K562 (cell line): ENCODE measurements around the gene FAM117A. TPM values are rescaled to one million over a fixed set of nuclear protein-coding genes. Genes with fewer than 3 reads are reported as not detected.

Experiments
- ATAC-seq: fragments of 200-7000 bp; cut with Tn5 transposase; 3 replicates; pipeline ENCODE4 v1.9.1; 2020; ENCODE audit warnings: moderate library complexity
- BruUV-seq: library from RNA; stranded (reverse); fragments of 400-500 nt; replicated peaks from 2 replicates; lab custom pipeline; 2021; lab: Mats Ljungman, UMichigan
- CTCF ChIA-PET: fragments of 300-600 bp; formaldehyde crosslinking; extraction: SDS; loops from one replicate; lab custom pipeline; 2021; ENCODE audit warnings: low intra/inter-chr PET ratio; lab: Yijun Ruan, JAX
- POLR2A ChIA-PET: fragments of 300-600, 350-650 bp; sonication (Branson Sonifier 250); formaldehyde crosslinking; extraction: SDS; loops from one replicate; lab custom pipeline; 2021; ENCODE audit warnings: antibody characterized with exemption, inconsistent platforms; lab: Yijun Ruan, JAX
- DNase-seq, 4 experiments: peaks; one replicate each; pipeline versions ENCODE4 v3.0.0 to v3.0.0-alpha.2; 2011 to 2018; ENCODE audit warnings: low spot score in 3 of 4, mixed read lengths in 3 of 4; ENCODE audit errors: extremely low read depth in 1 of 4
- FAIRE-seq: peaks from 2 replicates; lab custom pipeline; 2011; peaks lifted over from hg19 to GRCh38; lab: Jason Lieb, UNC
- H2AFZ ChIP-seq: 2 replicates; pipeline ENCODE4 v1.6.0; 2011; ENCODE audit warnings: low read depth, low read length, control low read depth, inconsistent platforms
- H3K27ac ChIP-seq: fragments of 200-600 bp; 3 replicates; pipeline ENCODE4 v1.8.0; 2011; ENCODE audit warnings: low read depth, mild to moderate bottlenecking, control low read depth, inconsistent platforms, low read length, moderate library complexity, mixed read lengths; ENCODE audit errors: extremely low read depth
- H3K27me3 ChIP-seq, 2 experiments: fragments of 300-600 bp in 1 of 2; 2 replicates in 1 of 2; 3 replicates in 1 of 2; pipeline versions ENCODE4 v1.6.0 to v1.8.0; 2011; ENCODE audit warnings: inconsistent platforms in 2 of 2, low read length in 2 of 2, mild to moderate bottlenecking in 1 of 2, mixed read lengths in 1 of 2, moderate library complexity in 1 of 2; ENCODE audit not compliant: control insufficient read depth in 2 of 2, insufficient read depth in 2 of 2
- H3K36me3 ChIP-seq: fragments of 300-600 bp; 3 replicates; pipeline ENCODE4 v1.8.0; 2011; ENCODE audit warnings: mild to moderate bottlenecking, low read length, inconsistent platforms; ENCODE audit not compliant: control insufficient read depth, insufficient read depth
- H3K4me1 ChIP-seq, 2 experiments: fragments of 200-600 bp in 1 of 2; replicated peaks in 1 of 2; 2 replicates in 1 of 2; 3 replicates in 1 of 2; pipeline versions ENCODE4 v1.5.1 to v1.8.0; 2011; ENCODE audit warnings: inconsistent platforms in 2 of 2, low read length in 2 of 2, mild to moderate bottlenecking in 1 of 2, mixed read lengths in 1 of 2, moderate library complexity in 1 of 2; ENCODE audit not compliant: control insufficient read depth in 2 of 2, insufficient read depth in 2 of 2
- H3K4me2 ChIP-seq: 2 replicates; pipeline ENCODE4 v1.6.1; 2011; ENCODE audit warnings: low read length, control low read depth, inconsistent platforms, mixed read lengths; ENCODE audit not compliant: insufficient read depth
- H3K4me3 ChIP-seq: fragments of 200-600 bp; sonication (generic), shearing (Covaris generic); 2 replicates; pipeline ENCODE4 v1.5.1; 2016; ENCODE audit warnings: control low read depth, inconsistent platforms
- H3K79me2 ChIP-seq: fragments of 200-600 bp; 3 replicates; pipeline ENCODE4 v1.8.0; 2011; ENCODE audit warnings: low read length, inconsistent platforms; ENCODE audit not compliant: control insufficient read depth, insufficient read depth
- H3K9ac ChIP-seq, 2 experiments: 2 replicates each; pipeline versions ENCODE4 v1.6.0 to v1.6.1; 2011; ENCODE audit warnings: low read depth in 2 of 2, low read length in 2 of 2, control low read depth in 1 of 2, inconsistent platforms in 1 of 2, mild to moderate bottlenecking in 1 of 2, mixed read lengths in 1 of 2; ENCODE audit not compliant: insufficient read depth in 1 of 2
- H3K9me1 ChIP-seq: one replicate; pipeline ENCODE4 v1.6.0; 2011; ENCODE audit warnings: inconsistent platforms, mild to moderate bottlenecking, low read length, moderate library complexity; ENCODE audit not compliant: control insufficient read depth, insufficient read depth
- H3K9me3 ChIP-seq: replicated peaks from 2 replicates; pipeline ENCODE4 v1.5.1; 2011; ENCODE audit warnings: low read depth, low read length, inconsistent platforms; ENCODE audit not compliant: control insufficient read depth, insufficient read depth
- H4K20me1 ChIP-seq: replicated peaks from 2 replicates; pipeline ENCODE4 v1.6.1; 2011; ENCODE audit warnings: low read length, inconsistent platforms, mixed read lengths; ENCODE audit not compliant: control insufficient read depth, insufficient read depth
- ARID3B ChIP-seq: fragments of 250-450 bp; sonication (Bioruptor Pico); IDR thresholded peaks from 2 replicates; pipeline ENCODE4 v1.4.0; 2020; ENCODE audit warnings: borderline replicate concordance
- CREB1 ChIP-seq, 2 experiments: sonication (generic) in 1 of 2; formaldehyde crosslinking in 1 of 2; IDR thresholded peaks; 2 replicates each; pipeline versions ENCODE4 v1.6.1 to v1.8.0; 2012 to 2022; ENCODE audit warnings: inconsistent platforms in 1 of 2, mild to moderate bottlenecking in 1 of 2, missing genetic modification reagents in 1 of 2, moderate library complexity in 1 of 2
- EGR1 ChIP-seq: fragments of 450-650 bp; conservative IDR thresholded peaks from 2 replicates; pipeline ENCODE4 v1.6.1; 2017; ENCODE audit warnings: mild to moderate bottlenecking
- HNRNPH1 ChIP-seq: fragments of 200-400 bp; formaldehyde crosslinking; optimal IDR thresholded peaks from 2 replicates; pipeline ENCODE3; 2017; ENCODE audit warnings: low read depth, mild to moderate bottlenecking, low read length, moderate library complexity
- KAT8 ChIP-seq: fragments of 450-650 bp; IDR thresholded peaks from 2 replicates; pipeline ENCODE4 v1.6.1; 2016; ENCODE audit warnings: low read depth, mild to moderate bottlenecking
- NCOA2 ChIP-seq, 2 experiments: fragments of 450-650 bp; IDR thresholded peaks; 2 replicates each; pipeline ENCODE4 v1.6.1; 2018; ENCODE audit warnings: mild to moderate bottlenecking in 2 of 2, moderate library complexity in 1 of 2; ENCODE audit not compliant: partially characterized antibody in 2 of 2
- PYGO2 ChIP-seq: fragments of 450-650 bp; IDR thresholded peaks from 2 replicates; pipeline ENCODE4 v1.6.1; 2016; ENCODE audit warnings: mild to moderate bottlenecking, missing genetic modification characterization, moderate library complexity, missing compliant biosample characterization
- SRSF9 ChIP-seq: fragments of 200-400 bp; formaldehyde crosslinking; IDR thresholded peaks from 2 replicates; pipeline ENCODE4 v1.6.1; 2017; ENCODE audit warnings: low read depth, low read length, borderline replicate concordance
- VEZF1 ChIP-seq: fragments of 200-800 bp; sonication (Bioruptor generic); IDR thresholded peaks from 2 replicates; pipeline ENCODE4 v1.6.1; 2017; ENCODE audit warnings: missing genetic modification characterization, missing compliant biosample characterization
- ZBTB43 ChIP-seq: sonication (generic); formaldehyde crosslinking; IDR thresholded peaks from 2 replicates; pipeline ENCODE4 v1.8.0; 2023; ENCODE audit warnings: mild to moderate bottlenecking, missing genetic modification reagents
- ZNF140 ChIP-seq: fragments of 250-450 bp; sonication (Bioruptor Pico); IDR thresholded peaks from 2 replicates; pipeline ENCODE4 v1.8.0; 2021; ENCODE audit warnings: moderate library complexity, mild to moderate bottlenecking, inconsistent platforms
- ZNF740 ChIP-seq, 3 experiments: fragments of 200-800 bp in 1 of 3; sonication (Bioruptor generic) in 1 of 3; sonication (generic) in 1 of 3; formaldehyde crosslinking in 1 of 3; IDR thresholded peaks; 2 replicates each; pipeline versions ENCODE4 v1.6.1 to v1.8.0; 2016 to 2022; ENCODE audit warnings: mild to moderate bottlenecking in 2 of 3, missing compliant biosample characterization in 2 of 3, missing genetic modification characterization in 2 of 3, missing genetic modification reagents in 1 of 3
- ZSCAN29 ChIP-seq: fragments of 450-650 bp; IDR thresholded peaks from 2 replicates; pipeline ENCODE4 v1.6.1; 2017
- ZZZ3 ChIP-seq: fragments of 450-650 bp; IDR thresholded peaks from 2 replicates; pipeline ENCODE4 v1.6.1; 2016; ENCODE audit warnings: antibody characterized with exemption, mild to moderate bottlenecking, moderate library complexity
- WGBS: fragments of 100-300 bp; shearing (Covaris generic); methylation state at CpG from one replicate; pipeline ENCODE4 v1.1.6; 2016; ENCODE audit warnings: low coverage, mixed read lengths; ENCODE audit not compliant: insufficient coverage; ENCODE audit errors: missing lambda C conversion rate; 5-methylcytosine and 5-hydroxymethylcytosine counted together
- in situ Hi-C: fragments of 300-500 bp; cut with MboI; formaldehyde crosslinking; loops from 4 replicates; pipeline ENCODE4 v1.15.0; 2018; ENCODE audit warnings: inconsistent platforms, mixed read lengths
- intact Hi-C: fragments of 100-400 bp; cut with micrococcal nuclease; formaldehyde crosslinking; loops from 2 replicates; pipeline ENCODE4 v1.14.2; 2022
- polyA plus RNA-seq, 8 experiments: library from polyadenylated mRNA; depleted of rRNA in 4 of 8; stranded (reverse) in 5 of 8; unstranded in 3 of 8; fragments of >200 nt; fragmentation: Nextera tagmentation in 2 of 8; fragmentation: Illumina TruSeq in 1 of 8; extraction: Ambion mirVana in 2 of 8; extraction: Trizol in 1 of 8; gene quantifications; 2 replicates each; pipeline versions ENCODE4 v1.2.1 to v1.2.3, GENCODE V29; 2011 to 2014; ENCODE audit warnings: inconsistent platforms in 1 of 8, missing spikeins in 1 of 8
- total RNA-seq, 7 experiments: library from RNA; depleted of rRNA in 6 of 7; stranded (reverse); fragments of >200 nt in 6 of 7; fragmentation: Illumina TruSeq in 2 of 7; extraction: Trizol in 2 of 7; gene quantifications; 2 replicates each; pipeline versions ENCODE4 v1.2.1 to v1.2.3, GENCODE V29; 2011 to 2021; ENCODE audit warnings: low replicate concordance in 1 of 7

The FAM117A gene
- total and polyA plus RNA-seq, 9 of the 15 experiments (the other 6 are each of a cell fraction or from before 2014, with no cell fraction given) = 3.1 to 79.7 (median 36.6) TPM

DNA sequence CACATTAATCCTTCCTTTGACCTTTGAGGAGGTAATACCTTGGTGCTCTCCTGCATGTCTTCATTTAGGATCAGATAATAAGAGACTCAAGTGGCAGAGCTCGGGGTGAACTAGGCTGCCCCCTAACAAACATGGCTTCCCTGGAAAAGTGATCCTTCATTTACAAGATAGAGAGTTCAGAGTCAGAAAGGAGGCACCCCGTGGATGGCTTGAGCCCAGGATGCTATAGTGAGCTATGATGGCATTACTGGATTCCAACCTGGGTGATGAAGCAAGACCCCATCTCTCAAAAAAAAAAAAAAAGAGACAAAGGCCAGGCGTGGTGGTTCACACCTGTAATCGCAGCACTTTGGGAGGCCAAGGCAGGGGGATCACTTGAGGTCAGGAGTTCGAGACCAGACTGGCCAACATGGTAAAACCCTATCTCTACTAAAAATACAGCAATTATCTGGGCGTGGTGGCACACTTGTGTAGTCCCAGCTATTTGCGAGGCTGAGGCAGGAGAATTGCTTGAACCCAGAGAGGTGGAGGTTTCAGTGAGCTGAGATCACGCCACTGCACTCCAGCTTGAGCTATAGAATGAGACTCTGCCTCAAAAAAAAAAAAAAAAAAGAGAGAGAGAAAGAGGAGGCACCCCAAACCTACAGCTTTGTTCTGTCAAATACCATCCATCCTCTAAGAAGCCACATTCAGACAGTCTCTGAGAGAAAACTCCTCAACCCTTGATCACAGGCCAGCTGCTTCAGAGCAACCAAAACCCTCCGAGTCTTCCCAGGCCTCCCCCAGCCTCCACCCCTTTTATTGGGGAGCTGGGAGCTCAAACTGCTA, 7.4 kb downstream of the FAM117A start:
- Histone ChIP-seq H3K79me2 (peaks cover 94% of the 10 kb centered on the region), H3K4me1 (peaks cover 28 to 63% of the 10 kb centered on the region in 2 experiments), H3K9me3 (no peaks in the 10 kb centered on the region), H3K27me3 (no peaks in the 10 kb centered on the region), H3K4me3 (no peak overlapping the region), H3K27ac (no peak overlapping the region), H2AFZ (no peak overlapping the region), H3K9me1 (peaks cover 12% of the 10 kb centered on the region), H4K20me1 (peaks cover 26% of the 10 kb centered on the region)
- CTCF ChIA-PET = no interaction called here
- ATAC-seq (no peak), FAIRE-seq (no peak)
- TF ChIP-seq ZZZ3 (no peak), ZSCAN29 (no peak), SRSF9 (no peak), CREB1 (IDR thresholded peaks at IDR 0.05) (no peak), CREB1 (CRISPR knock-in tag; IDR thresholded peaks at IDR 0.05) (no peak), ZNF740 (CRISPR knock-in tag; IDR thresholded peaks at IDR 0.05) (no peak), ZNF740 (tag; IDR thresholded peaks at IDR 0.05) (no peak), KAT8 (no peak), ZNF140 (CRISPR knock-in tag) (no peak), HNRNPH1 (no peak), PYGO2 (tag) (no peak), ZBTB43 (CRISPR knock-in tag) (no peak), NCOA2 (IDR thresholded peaks at IDR 0.05; ENCODE audit: partially characterized antibody in 2 of 2) (no peak), ARID3B (CRISPR knock-in tag) (no peak), EGR1 (no peak), VEZF1 (CRISPR knock-in tag) (no peak)
- TF ChIP-seq, all 486 proteins: peak for 0
- POLR2A ChIA-PET = interaction anchor here (0.5 to 2.0 kb wide), 7 partner anchors 9 to 1844 kb away, joined by 3 to 13 read pairs (median 4); no protein-coding TSS in a partner anchor
- no peak for DNase-seq
- H3K4me2 ChIP-seq = no peak overlapping the region
- 66% methylated on average over 5 of the region's 9 CpGs for WGBS
- intact Hi-C loops = no loop called here
- in situ Hi-C loops = no loop called here
- peaks cover 74% of the 10 kb centered on the region for H3K36me3 ChIP-seq
- no TSS peak for BruUV-seq
- H3K9ac ChIP-seq = no peak overlapping the region; a peak in 1 of 4 replicates
